Skeletal muscle satellite cell (primary cell): Measurements from ENCODE around the gene GNG8.

Source experiments
- H3K27me3 ChIP-seq: 2 replicates; pipeline ENCODE4 v1.7.0; 2013; ENCODE audit warnings: low read length; ENCODE audit not compliant: control insufficient read depth, insufficient read depth
- H3K36me3 ChIP-seq: 2 replicates; pipeline ENCODE4 v1.7.0; 2013; ENCODE audit warnings: mild to moderate bottlenecking, control low read depth, low read length; ENCODE audit not compliant: insufficient read depth
- H3K4me1 ChIP-seq: 2 replicates; pipeline ENCODE4 v1.7.0; 2013; ENCODE audit warnings: low read length; ENCODE audit not compliant: control insufficient read depth, insufficient read depth
- H3K4me2 ChIP-seq: 2 replicates; pipeline ENCODE4 v1.7.0; 2013; ENCODE audit warnings: mild to moderate bottlenecking, low read length
- H3K4me3 ChIP-seq: 2 replicates; pipeline ENCODE4 v1.7.0; 2013; ENCODE audit warnings: low read length
- H3K9ac ChIP-seq: 2 replicates; pipeline ENCODE4 v1.7.0; 2013; ENCODE audit warnings: mild to moderate bottlenecking, low read depth, low read length, moderate library complexity
- H3K9me3 ChIP-seq: replicated peaks from 2 replicates; pipeline ENCODE4 v1.7.0; 2013; ENCODE audit warnings: mild to moderate bottlenecking, control low read depth, low read length

The GNG8 gene

DNA sequence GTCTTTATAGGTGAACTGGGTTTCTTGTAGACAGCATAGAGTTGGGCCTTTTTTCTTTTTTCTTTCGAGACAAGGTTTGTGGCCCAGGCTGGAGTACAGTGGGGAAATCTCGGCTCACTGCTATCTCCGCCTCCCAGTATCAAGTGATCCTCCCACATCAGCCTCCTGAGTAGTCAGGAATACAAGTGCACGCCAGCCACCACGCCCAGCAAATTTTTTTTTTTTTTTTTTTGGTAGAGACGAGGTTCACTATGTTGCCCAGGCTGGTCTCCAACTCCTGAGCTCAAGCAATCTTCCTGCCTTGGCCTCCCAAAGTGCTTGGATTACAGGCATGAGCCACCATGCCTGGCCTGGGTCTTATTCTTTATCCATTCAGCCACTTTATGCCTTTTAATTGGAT is 40.0 kb downstream of the GNG8 start:
- Histone ChIP-seq H3K36me3 (no peaks in the 10 kb centered on the region), H3K9ac (no peak overlapping the region), H3K4me2 (no peak overlapping the region), H3K4me3 (no peak overlapping the region), H3K27me3 (no peaks in the 10 kb centered on the region), H3K4me1 (no peaks in the 10 kb centered on the region), H3K9me3 (no peaks in the 10 kb centered on the region)

- Histone ChIP-seq H3K9me3 (no peaks in the 10 kb centered on the region), H3K4me1 (no peaks in the 10 kb centered on the region), H3K36me3 (no peaks in the 10 kb centered on the region), H3K4me2 (no peak overlapping the region), H3K4me3 (no peak overlapping the region), H3K27me3 (no peaks in the 10 kb centered on the region), H3K9ac (no peak overlapping the region)
These were observed 44.1 kb downstream of the GNG8 start for GRCh38 chr19:46591870-46592269.

DNA sequence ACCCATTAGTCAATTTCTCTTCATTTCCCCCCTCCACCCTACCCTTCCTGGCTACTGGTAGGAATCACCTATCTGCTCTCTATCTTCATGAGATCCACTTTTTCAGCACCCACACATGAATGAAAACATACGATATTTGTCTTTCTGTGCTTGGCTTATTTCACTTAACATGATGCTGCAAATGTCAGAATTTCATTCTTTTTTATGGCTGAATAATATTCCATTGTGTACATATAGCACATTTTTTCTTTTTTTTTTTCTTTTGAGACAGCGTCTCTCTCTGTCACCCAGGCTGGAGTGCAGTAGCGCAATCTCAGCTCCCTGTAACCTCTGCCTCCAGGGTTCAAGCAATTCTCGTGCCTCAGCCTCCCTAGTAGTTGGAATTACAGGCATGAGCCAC is 44.7 kb downstream of the GNG8 start:
- Histone ChIP-seq H3K4me2 (no peak overlapping the region), H3K9ac (no peak overlapping the region)

DNA sequence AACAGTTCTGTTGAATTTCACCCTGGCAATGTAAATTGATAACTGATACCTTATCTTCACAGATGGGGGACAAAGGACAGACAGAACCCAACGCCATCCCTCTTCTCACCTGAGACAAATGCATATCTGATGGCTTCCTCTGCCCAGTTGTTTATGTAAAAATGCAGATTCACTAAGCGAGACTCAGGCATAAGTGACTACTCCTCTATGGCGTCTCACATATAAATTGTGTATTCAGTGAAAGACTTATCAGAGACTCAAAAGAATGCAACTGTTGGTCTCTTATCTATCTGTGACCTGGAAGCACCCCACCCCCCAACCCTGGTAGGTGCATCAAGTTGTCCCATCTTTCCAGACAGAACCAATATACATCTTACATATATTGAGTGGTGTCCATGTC is 48.1 kb downstream of the GNG8 start:
- Histone ChIP-seq H3K4me1 (no peaks in the 10 kb centered on the region), H3K9me3 (no peaks in the 10 kb centered on the region), H3K4me2 (no peak overlapping the region), H3K9ac (no peak overlapping the region), H3K36me3 (no peaks in the 10 kb centered on the region), H3K27me3 (no peaks in the 10 kb centered on the region), H3K4me3 (no peak overlapping the region)

More for the DNA sequence above, 44.7 kb downstream of the GNG8 start:
- Histone ChIP-seq H3K4me1 (no peaks in the 10 kb centered on the region), H3K36me3 (no peaks in the 10 kb centered on the region), H3K9me3 (no peaks in the 10 kb centered on the region), H3K27me3 (no peaks in the 10 kb centered on the region), H3K4me3 (no peak overlapping the region)

- H3K4me2 ChIP-seq = no peak overlapping the region
- no peak overlapping the region for H3K9ac ChIP-seq
- no peak overlapping the region for H3K4me3 ChIP-seq
- no peaks in the 10 kb centered on the region for H3K27me3 ChIP-seq
- no peaks in the 10 kb centered on the region for H3K4me1 ChIP-seq
- no peaks in the 10 kb centered on the region for H3K9me3 ChIP-seq
- H3K36me3 ChIP-seq = no peaks in the 10 kb centered on the region
These were observed 49.7 kb downstream of the GNG8 start for GRCh38 chr19:46586294-46586693.

DNA sequence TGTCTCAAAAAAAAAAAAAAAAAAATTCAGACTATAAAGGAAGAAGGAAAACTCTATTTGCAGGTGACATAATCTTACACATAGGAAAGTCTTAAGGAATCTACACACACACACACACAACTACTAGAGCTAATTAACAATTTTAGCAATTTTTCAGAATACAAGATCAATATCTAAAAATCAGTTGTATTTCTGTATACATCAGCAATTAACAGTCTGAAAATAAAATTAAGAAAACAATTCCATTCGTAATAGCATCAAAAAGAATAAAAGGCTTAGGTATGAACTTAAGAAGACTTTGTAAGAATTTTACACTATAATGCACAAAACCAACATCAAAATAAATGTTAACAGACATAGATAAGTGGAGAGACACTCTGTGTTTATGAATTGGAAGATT is 50.5 kb downstream of the GNG8 start:
- H3K9me3 ChIP-seq = no peaks in the 10 kb centered on the region
- H3K4me1 ChIP-seq = no peaks in the 10 kb centered on the region
- no peak overlapping the region for H3K4me3 ChIP-seq
- no peaks in the 10 kb centered on the region for H3K27me3 ChIP-seq
- H3K4me2 ChIP-seq = no peak overlapping the region
- no peak overlapping the region for H3K9ac ChIP-seq
- H3K36me3 ChIP-seq = no peaks in the 10 kb centered on the region
